ENCODE measurements around the gene UNK.

- TF ChIP-seq SIN3A (IDR thresholded peaks at IDR 0.05; ENCODE audit: borderline replicate concordance, insufficient read depth, low read length) = no peak
- TF ChIP-seq POLR2AphosphoS5 (IDR thresholded peaks at IDR 0.05; ENCODE audit: low read depth, low read length) = no peak
- no peak for TF ChIP-seq REST (IDR thresholded peaks at IDR 0.05; ENCODE audit: insufficient read depth in 1 of 2, low read depth in 2 of 2, low read length in 2 of 2)
Measured at GRCh38 chr17:75738218-75738802, 46.3 kb upstream of the UNK start.
